GM21723 (cell line): ENCODE measurements around the gene SORBS1.

Experiments
- ATAC-seq: cut with Tn5 transposase; IDR thresholded peaks from one replicate; pipeline ENCODE4 v1.9.1; 2021; ENCODE audit warnings: mild to moderate bottlenecking, moderate library complexity; ENCODE audit not compliant: unreplicated experiment

SORBS1 gene

GRCh38 chr10:95467162-95467599 lies 94.0 kb downstream of the SORBS1 start:
- ATAC-seq, result no peak

- ATAC-seq, result no peak
Measured at GRCh38 chr10:95466436-95466835, 94.7 kb downstream of the SORBS1 start.

- no peak for ATAC-seq
Measured at GRCh38 chr10:95464280-95464679, 96.9 kb downstream of the SORBS1 start.

- ATAC-seq, result no peak
Measured at GRCh38 chr10:95462740-95463667, 98.2 kb downstream of the SORBS1 start.

GRCh38 chr10:95461611-95462010 lies 99.6 kb downstream of the SORBS1 start:
- no peak for ATAC-seq

- ATAC-seq, result no peak
Measured at GRCh38 chr10:95459446-95460045, 101.6 kb downstream of the SORBS1 start.

GRCh38 chr10:95458871-95459270 lies 102.3 kb downstream of the SORBS1 start:
- no peak for ATAC-seq

GRCh38 chr10:95458014-95458413 lies 103.2 kb downstream of the SORBS1 start:
- ATAC-seq, result no peak

GRCh38 chr10:95457319-95457886 lies 103.8 kb downstream of the SORBS1 start:
- ATAC-seq, result no peak

GRCh38 chr10:95456516-95456915 lies 104.7 kb downstream of the SORBS1 start:
- no peak for ATAC-seq

- ATAC-seq, result no peak
Measured at GRCh38 chr10:95454940-95455339, 106.2 kb downstream of the SORBS1 start.

- no peak for ATAC-seq
Measured at GRCh38 chr10:95454356-95454755, 106.8 kb downstream of the SORBS1 start.

GRCh38 chr10:95451568-95452524 lies 109.3 kb downstream of the SORBS1 start:
- no peak for ATAC-seq

GRCh38 chr10:95451150-95451549 lies 110.0 kb downstream of the SORBS1 start:
- no peak for ATAC-seq

GRCh38 chr10:95450188-95450587 lies 111.0 kb downstream of the SORBS1 start:
- no peak for ATAC-seq

GRCh38 chr10:95447685-95448084 lies 113.5 kb downstream of the SORBS1 start:
- no peak for ATAC-seq

GRCh38 chr10:95445837-95446486 lies 115.2 kb downstream of the SORBS1 start:
- ATAC-seq, result peak; percentile 57

- no peak for ATAC-seq
Measured at GRCh38 chr10:95445223-95445836, 115.8 kb downstream of the SORBS1 start.

GRCh38 chr10:95444792-95445191 lies 116.4 kb downstream of the SORBS1 start:
- no peak for ATAC-seq

GRCh38 chr10:95443636-95444035 lies 117.5 kb downstream of the SORBS1 start:
- no peak for ATAC-seq
